BLaER1 treated with 17β-estradiol and CSF1 and Interleukin-3, amounts not matched to agents 10 nM and 100 nM (cell line): Measurements from ENCODE around the gene STK32C.
A peak's percentile ranks its signal among the peaks of the same experiment; 100 is the strongest.

Experiments
- H3K27ac ChIP-seq, 11 experiments: shearing (Covaris generic); formaldehyde crosslinking; 2 replicates each; pipeline ENCODE4 v1.8.1; 2022
- H3K27me3 ChIP-seq, 11 experiments: shearing (Covaris generic); formaldehyde crosslinking; 2 replicates each; pipeline ENCODE4 v1.8.1; 2022
- H3K36me3 ChIP-seq, 11 experiments: shearing (Covaris generic); formaldehyde crosslinking; 2 replicates each; pipeline ENCODE4 v1.8.1; 2022
- H3K4me1 ChIP-seq, 10 experiments: shearing (Covaris generic); formaldehyde crosslinking; 2 replicates each; pipeline ENCODE4 v1.8.1; 2022
- H3K4me2 ChIP-seq, 11 experiments: shearing (Covaris generic); formaldehyde crosslinking; 2 replicates each; pipeline ENCODE4 v1.8.1; 2022
- H3K4me3 ChIP-seq, 10 experiments: shearing (Covaris generic); formaldehyde crosslinking; 2 replicates each; pipeline ENCODE4 v1.8.1; 2022
- H3K9ac ChIP-seq, 11 experiments: shearing (Covaris generic); formaldehyde crosslinking; 2 replicates each; pipeline ENCODE4 v1.8.1; 2022
- H3K9me3 ChIP-seq, 11 experiments: shearing (Covaris generic); formaldehyde crosslinking; replicated peaks in 1 of 11; 2 replicates each; pipeline ENCODE4 v1.8.1; 2022
- H4K20me1 ChIP-seq, 11 experiments: shearing (Covaris generic); formaldehyde crosslinking; 2 replicates each; pipeline ENCODE4 v1.8.1; 2022
- Cebpa-rat ChIP-seq, 11 experiments: shearing (Covaris generic); IDR thresholded peaks; 2 replicates each; pipeline ENCODE4 v1.8.1; 2022

The STK32C gene

DNA sequence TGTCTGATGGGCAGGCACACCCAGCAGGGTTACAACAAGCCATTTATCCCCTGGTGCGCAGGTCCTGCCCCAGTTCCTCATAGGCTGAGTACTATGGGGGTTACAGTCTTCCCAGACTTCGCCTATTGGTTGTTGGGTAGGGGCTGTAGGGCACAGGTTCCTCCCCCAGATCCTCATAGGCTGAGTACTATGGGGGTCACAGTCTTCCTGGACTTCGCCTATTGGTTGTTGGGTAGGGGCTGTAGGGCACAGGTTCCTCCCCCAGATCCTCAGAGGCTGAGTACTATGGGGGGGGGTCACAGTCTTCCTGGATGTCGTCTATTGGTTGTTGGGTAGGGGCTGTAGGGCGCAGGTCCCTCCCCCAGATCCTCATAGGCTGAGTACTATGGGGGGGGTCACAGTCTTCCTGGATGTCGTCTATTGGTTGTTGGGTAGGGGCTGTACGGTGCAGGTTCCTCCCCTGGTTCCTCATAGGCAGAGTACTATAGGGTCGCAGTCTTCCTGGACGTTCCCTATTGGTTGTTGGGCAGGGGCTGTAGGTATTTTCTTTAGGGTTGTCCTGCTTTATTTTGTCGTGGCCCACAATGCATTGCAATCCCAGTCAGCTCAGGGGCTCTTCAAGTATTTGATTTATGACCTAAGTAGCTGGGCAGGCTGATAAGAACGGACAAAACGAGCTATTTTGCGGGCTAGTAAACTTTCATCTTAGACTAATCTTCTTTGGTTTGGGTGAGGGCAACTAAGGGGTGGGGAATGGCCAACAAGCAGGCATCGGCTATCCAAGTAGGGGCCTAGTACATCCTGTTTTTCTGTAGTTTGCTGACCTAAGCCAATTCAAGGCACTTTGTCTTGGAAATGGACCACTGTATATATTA is 27.7 kb upstream of the STK32C start:
- H3K36me3 ChIP-seq, result peaks cover 0 to 37% (median 17%) of the 10 kb centered on the region in 11 experiments; a peak in 14 of 22 replicates
- H3K9me3 ChIP-seq, result no peaks in the 10 kb centered on the region
- peaks cover 29 to 39% (median 36%) of the 10 kb centered on the region in 10 experiments for H3K4me1 ChIP-seq
- peaks cover 0 to 6% (median 0%) of the 10 kb centered on the region in 11 experiments; a peak in 5 of 22 replicates for H4K20me1 ChIP-seq
- no peak overlapping the region for H3K9ac ChIP-seq
- H3K27me3 ChIP-seq, result no peaks in the 10 kb centered on the region
- no peak overlapping the region for H3K4me3 ChIP-seq
- peak overlapping the region in 8 of 11 experiments; percentile 4 to 88 (median 79); a peak in 11 of 22 replicates for H3K4me2 ChIP-seq
- no peak overlapping the region for H3K27ac ChIP-seq
- TF ChIP-seq Cebpa-rat (IDR thresholded peaks at IDR 0.05), result no peak

DNA sequence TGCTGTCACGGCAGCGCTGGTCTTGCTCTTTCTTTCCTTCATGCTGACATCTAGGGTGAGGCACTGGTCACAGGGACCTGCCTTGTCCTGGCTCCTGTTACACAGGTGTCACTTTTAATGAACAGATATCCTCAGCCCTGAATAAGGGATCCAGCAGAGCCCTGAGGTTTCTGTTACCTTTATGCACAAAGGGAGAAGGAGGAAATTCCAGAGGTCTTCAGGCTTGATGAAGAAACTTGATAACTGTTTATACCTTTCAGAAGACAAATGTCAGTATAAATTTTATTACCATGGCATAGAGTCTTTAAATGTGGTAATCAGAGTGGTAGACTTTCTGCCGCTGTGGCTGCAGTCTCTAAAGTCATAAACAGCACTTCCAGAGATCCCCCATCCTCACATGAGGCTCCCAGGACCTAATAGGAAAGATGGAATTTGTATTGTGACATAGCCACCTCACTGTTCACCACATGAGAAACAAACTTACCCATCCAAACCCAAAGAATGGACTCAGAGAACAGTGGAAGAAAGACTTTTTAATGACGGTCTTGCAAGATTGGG is 27.0 kb upstream of the STK32C start:
- Histone ChIP-seq H4K20me1 (peaks cover 0 to 13% (median 4%) of the 10 kb centered on the region in 11 experiments; a peak in 11 of 22 replicates), H3K9me3 (no peaks in the 10 kb centered on the region), H3K27me3 (no peaks in the 10 kb centered on the region), H3K36me3 (peaks cover 0 to 34% (median 16%) of the 10 kb centered on the region in 11 experiments; a peak in 14 of 22 replicates), H3K4me1 (peaks cover 35 to 43% (median 40%) of the 10 kb centered on the region in 10 experiments), H3K4me3 (no peak overlapping the region), H3K9ac (no peak overlapping the region), H3K4me2 (0 out of 22 replicates have a peak overlapping the region, but pooled peaks of 1 of the 11 experiments have one; percentile 4), H3K27ac (no peak overlapping the region)
- no peak for TF ChIP-seq Cebpa-rat (IDR thresholded peaks at IDR 0.05)

DNA sequence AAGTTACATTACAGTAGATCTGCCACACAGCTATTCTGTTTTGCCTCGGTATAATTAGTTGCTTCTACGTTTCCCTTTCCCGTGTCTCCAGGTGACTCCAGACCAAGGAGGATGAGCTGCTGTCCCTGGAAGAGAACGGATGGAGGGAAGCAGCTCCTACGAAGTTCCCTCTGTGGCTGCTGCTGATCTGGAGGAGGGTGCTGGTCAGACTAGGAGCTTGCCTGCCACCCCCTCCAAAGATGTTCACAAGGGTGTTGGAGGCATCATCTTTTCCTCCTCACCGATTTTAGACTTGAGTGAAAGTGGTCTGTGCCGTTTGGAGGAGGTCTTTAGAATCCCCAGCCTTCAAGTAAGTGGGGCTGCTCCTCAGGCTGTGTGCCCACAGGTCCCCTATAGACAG is 25.6 kb upstream of the STK32C start:
- peak overlapping the region; percentile 87 to 94 (median 90); a peak in 18 of 22 replicates for H3K4me2 ChIP-seq
- no peaks in the 10 kb centered on the region for H3K27me3 ChIP-seq
- peak overlapping the region in 8 of 11 experiments; percentile 13 to 90 (median 84); a peak in 6 of 22 replicates for H3K9ac ChIP-seq
- peaks cover 3 to 29% (median 15%) of the 10 kb centered on the region in 11 experiments; a peak in 16 of 22 replicates for H3K36me3 ChIP-seq
- peaks cover 48 to 56% (median 53%) of the 10 kb centered on the region in 10 experiments for H3K4me1 ChIP-seq
- peak overlapping the region in 2 of 10 experiments; percentile 80 to 94; a peak in 2 of 20 replicates for H3K4me3 ChIP-seq
- TF ChIP-seq Cebpa-rat (IDR thresholded peaks at IDR 0.05), result no peak
- H3K27ac ChIP-seq, result no peak overlapping the region
- H4K20me1 ChIP-seq, result peaks cover 13 to 26% (median 16%) of the 10 kb centered on the region in 11 experiments; a peak in 17 of 22 replicates
- H3K9me3 ChIP-seq, result no peaks in the 10 kb centered on the region

DNA sequence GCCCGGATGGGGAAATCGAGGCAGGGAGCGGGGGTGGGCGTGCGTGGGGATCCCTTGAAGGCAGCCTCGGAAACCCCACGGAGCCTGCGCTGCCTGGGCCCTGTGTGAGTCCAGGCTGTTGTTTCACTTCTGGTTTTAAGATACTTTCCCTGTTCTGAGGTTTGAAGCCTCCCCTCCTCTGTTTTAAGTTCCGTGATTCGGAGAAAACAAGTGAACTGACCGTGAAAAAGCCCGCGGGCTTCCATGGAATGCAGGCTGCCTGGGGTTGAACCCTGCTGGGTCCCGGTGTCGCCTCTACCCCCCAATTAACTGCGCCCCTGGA is 24.6 kb upstream of the STK32C start:
- Histone ChIP-seq H3K27me3 (no peaks in the 10 kb centered on the region), H3K27ac (peak overlapping the region; percentile 66 to 94 (median 86)), H3K9me3 (peaks cover 0 to 5% (median 0%) of the 10 kb centered on the region in 11 experiments; a peak in 2 of 22 replicates), H3K4me1 (peaks cover 49 to 62% (median 57%) of the 10 kb centered on the region in 10 experiments), H3K4me2 (peak overlapping the region; percentile 87 to 94 (median 90)), H3K4me3 (peak overlapping the region; percentile 74 to 94 (median 86)), H3K9ac (peak overlapping the region; percentile 81 to 91 (median 84)), H3K36me3 (peaks cover 6 to 32% (median 22%) of the 10 kb centered on the region in 11 experiments; a peak in 21 of 22 replicates), H4K20me1 (peaks cover 22 to 36% (median 25%) of the 10 kb centered on the region in 11 experiments; a peak in 17 of 22 replicates)
- TF ChIP-seq Cebpa-rat (IDR thresholded peaks at IDR 0.05), result no peak

DNA sequence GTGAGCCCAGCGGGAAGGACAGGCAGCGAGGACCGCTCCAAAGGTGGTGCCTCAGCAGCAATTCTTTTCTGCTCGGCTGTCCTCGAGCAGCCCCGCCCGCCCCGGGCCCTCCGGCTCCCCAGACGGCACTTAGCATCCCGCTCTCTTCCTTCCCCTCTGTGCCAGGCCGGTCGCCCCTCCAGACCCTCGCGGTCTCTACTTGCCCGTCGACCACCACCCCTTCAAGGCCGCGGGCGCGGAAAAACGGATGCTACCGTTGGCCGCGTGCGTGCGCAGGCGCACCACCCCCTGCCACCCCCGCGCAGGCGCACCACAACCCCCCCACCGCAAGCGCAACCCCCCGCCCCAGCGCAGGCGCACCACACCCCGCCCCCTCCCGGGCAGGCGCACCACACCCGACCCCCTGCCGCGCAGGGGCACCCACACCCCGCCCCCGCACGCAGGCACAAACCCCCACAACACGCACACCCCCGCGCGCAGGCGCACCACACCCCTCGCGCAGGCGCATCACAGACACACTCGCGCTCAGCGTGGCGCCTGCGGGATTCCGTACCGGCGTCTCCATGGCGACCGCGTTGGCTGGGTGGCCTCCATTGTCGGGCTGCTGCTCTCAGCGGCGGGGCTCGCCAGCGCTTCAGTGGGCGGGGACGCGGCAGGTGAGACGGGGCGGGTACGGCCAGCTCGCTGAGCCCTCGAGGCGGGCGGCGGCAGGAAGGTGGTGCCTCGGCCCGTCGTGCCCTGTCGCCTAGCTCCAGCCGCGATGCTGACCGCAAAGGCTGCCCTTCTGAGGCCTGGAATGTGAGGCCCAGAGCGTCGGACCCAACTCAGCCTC is 24.1 kb upstream of the STK32C start, which contains the start of gene LRRC27:
Gene LRRC27, plus strand, starts transcription at position 593 of the 832 bp plus-strand sequence. CDS start 1,332 bp downstream, outside the sequence.
- TF ChIP-seq Cebpa-rat (IDR thresholded peaks at IDR 0.05), result no peak
- Histone ChIP-seq H3K27me3 (no peaks in the 10 kb centered on the region), H3K36me3 (peaks cover 12 to 38% (median 28%) of the 10 kb centered on the region in 11 experiments), H3K9me3 (peaks cover 0 to 10% (median 3%) of the 10 kb centered on the region in 11 experiments; a peak in 7 of 22 replicates), H3K9ac (peak within 1 kb of the TSS; percentile 85 to 91 (median 90)), H3K27ac (peak within 1 kb of the TSS; percentile 66 to 94 (median 89)), H4K20me1 (peaks cover 22 to 42% (median 30%) of the 10 kb centered on the region in 11 experiments; a peak in 17 of 22 replicates), H3K4me1 (peaks cover 47 to 66% (median 52%) of the 10 kb centered on the region in 10 experiments), H3K4me2 (peak within 1 kb of the TSS; percentile 88 to 99 (median 93)), H3K4me3 (peak within 1 kb of the TSS; percentile 74 to 94 (median 86))

DNA sequence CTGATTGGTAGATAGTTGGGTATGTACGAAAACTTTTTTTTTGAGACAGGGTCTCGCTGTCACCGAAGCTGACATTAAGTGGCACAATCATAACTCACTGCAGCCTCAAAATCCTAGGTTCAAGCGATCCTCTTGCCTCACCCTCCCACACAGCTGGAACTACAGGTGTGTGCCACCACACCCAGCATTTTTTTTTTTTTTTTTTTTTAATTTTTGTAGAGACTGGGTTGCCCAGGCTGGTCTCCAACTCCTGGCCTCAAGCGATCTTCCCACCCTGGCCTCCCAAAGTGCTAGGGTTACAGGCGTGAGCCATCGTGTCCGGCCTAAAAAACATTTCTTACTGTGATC is 22.7 kb upstream of the STK32C start:
- no peaks in the 10 kb centered on the region for H3K27me3 ChIP-seq
- peak overlapping the region; percentile 62 to 89 (median 82) for H3K4me3 ChIP-seq
- H3K36me3 ChIP-seq, result peaks cover 20 to 51% (median 41%) of the 10 kb centered on the region in 11 experiments
- H3K27ac ChIP-seq, result peak overlapping the region in 10 of 11 experiments; percentile 49 to 94 (median 88); a peak in 17 of 22 replicates
- TF ChIP-seq Cebpa-rat (IDR thresholded peaks at IDR 0.05), result no peak
- H4K20me1 ChIP-seq, result peaks cover 22 to 49% (median 39%) of the 10 kb centered on the region in 11 experiments; a peak in 17 of 22 replicates
- peaks cover 39 to 59% (median 42%) of the 10 kb centered on the region in 10 experiments for H3K4me1 ChIP-seq
- peak overlapping the region; percentile 80 to 91 (median 89) for H3K9ac ChIP-seq
- peaks cover 0 to 22% (median 4%) of the 10 kb centered on the region in 11 experiments; a peak in 12 of 22 replicates for H3K9me3 ChIP-seq
- H3K4me2 ChIP-seq, result peak overlapping the region; percentile 84 to 99 (median 93)

DNA sequence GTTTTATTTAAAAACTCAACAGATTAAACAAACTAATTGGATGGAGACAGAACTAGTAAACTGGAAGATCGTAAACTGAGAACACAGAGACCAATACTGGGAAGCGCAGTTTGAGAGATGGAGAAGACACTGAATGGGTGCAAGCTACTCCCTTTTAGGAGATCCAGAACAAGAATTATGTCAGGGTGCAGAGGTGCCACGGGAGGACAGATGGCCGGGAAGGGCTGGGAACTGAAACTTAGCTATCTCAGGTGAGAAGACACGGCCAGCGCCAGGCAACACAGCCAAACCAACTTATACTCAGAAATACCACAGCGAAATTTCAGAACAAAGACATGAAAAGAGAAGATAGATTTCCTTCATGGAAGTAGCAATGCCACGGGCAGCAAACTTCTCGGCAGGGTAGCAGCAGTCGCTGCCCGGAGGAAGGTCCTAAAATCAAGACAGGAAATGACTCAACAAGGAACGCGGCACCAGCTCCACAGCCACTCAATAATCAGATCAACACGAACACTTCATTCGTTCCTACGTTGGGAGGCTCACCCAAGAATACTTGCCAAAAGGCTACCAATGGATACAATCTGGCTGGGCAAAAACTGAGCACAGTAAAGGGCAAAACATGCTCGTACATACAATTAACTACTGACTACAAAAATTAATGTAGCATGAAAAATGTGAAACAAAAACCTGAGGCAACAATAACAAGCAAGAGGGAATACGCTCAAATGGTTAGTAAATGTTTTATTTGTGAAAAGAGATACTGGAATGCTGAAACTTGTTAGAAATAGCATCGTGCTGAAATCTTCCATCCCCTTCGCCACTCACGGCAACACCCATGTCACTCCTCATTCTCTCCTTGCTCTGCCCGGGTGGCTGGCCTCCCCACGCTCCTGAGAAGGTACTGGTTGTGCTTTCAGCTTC is 22.1 kb upstream of the STK32C start:
- H3K9ac ChIP-seq, result peak overlapping the region; percentile 80 to 91 (median 89)
- no peak for TF ChIP-seq Cebpa-rat (IDR thresholded peaks at IDR 0.05)
- H3K4me1 ChIP-seq, result peaks cover 36 to 54% (median 42%) of the 10 kb centered on the region in 10 experiments
- H3K4me3 ChIP-seq, result peak overlapping the region; percentile 62 to 89 (median 82)
- peak overlapping the region; percentile 84 to 99 (median 93) for H3K4me2 ChIP-seq
- peak overlapping the region in 10 of 11 experiments; percentile 49 to 94 (median 88); a peak in 20 of 22 replicates for H3K27ac ChIP-seq
- H3K9me3 ChIP-seq, result peaks cover 0 to 22% (median 4%) of the 10 kb centered on the region in 11 experiments; a peak in 12 of 22 replicates
- H3K27me3 ChIP-seq, result no peaks in the 10 kb centered on the region
- H3K36me3 ChIP-seq, result peaks cover 23 to 51% (median 43%) of the 10 kb centered on the region in 11 experiments
- H4K20me1 ChIP-seq, result peaks cover 22 to 49% (median 39%) of the 10 kb centered on the region in 11 experiments; a peak in 17 of 22 replicates
